ENCODE results near the gene PRCC. TPM values are rescaled to one million over a fixed set of nuclear protein-coding genes. Genes with fewer than 3 reads are reported as not detected.

The PRCC gene
- total and polyA plus RNA-seq, 2 of the 8 experiments (the other 6 are each of a cell fraction or from before 2014, with no cell fraction given) = 95.2 to 115 TPM

DNA sequence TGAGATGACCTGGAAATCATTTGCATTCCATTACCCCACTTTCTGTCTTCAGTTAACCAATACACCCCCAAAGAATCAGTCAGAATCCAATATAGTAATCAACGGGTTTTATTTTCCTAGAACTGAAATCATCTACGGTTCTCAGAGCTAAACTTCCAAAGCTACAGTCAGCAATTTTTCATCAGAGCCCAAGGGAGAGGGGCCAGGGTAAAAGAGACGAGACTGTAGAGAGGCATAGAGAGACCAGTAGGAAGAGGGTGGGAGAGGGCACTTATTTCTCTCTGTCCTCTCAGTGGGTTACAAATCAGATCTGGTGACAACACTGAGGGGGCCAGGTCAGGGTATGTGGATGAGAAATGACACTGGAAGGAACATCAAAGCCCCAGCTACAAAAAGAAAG lies 25.3 kb upstream of the PRCC start:
- no peak for TF ChIP-seq KDM4A (IDR thresholded peaks at IDR 0.05; ENCODE audit: low read depth, low read length, severe bottlenecking)
- no peak for TF ChIP-seq CREB1 (IDR thresholded peaks at IDR 0.05)
- TF ChIP-seq GABPA (IDR thresholded peaks at IDR 0.05; ENCODE audit: borderline replicate concordance, insufficient read depth, low read length) = no peak
- TF ChIP-seq CTBP2 (IDR thresholded peaks at IDR 0.05; ENCODE audit: borderline replicate concordance, insufficient read depth, insufficient read length, low read length) = no peak
- Histone ChIP-seq H3K23ac (ENCODE audit: insufficient read length) (no peak overlapping the region), H3K27ac (ENCODE audit: low read depth, low read length) (peak overlapping the region; percentile 36), H3K4me2 (ENCODE audit: insufficient read depth in 1 of 2, low read depth in 2 of 2, low read length in 2 of 2) (peak overlapping the region; percentile 67 to 68; a peak in 1 of 4 replicates), H2BK5ac (ENCODE audit: low read depth, low read length) (peak overlapping the region; percentile 81; the same call in 1 of the 2 replicates), H3K4me1 (replicated peaks in 1 of 4; ENCODE audit: control insufficient read depth in 3 of 4, insufficient read depth in 4 of 4, low read length in 3 of 4) (peaks cover 8 to 21% (median 13%) of the 10 kb centered on the region in 4 experiments), H3K36me3 (ENCODE audit: control insufficient read depth in 2 of 4, insufficient read depth in 4 of 4, low read length in 3 of 4) (peaks cover 13 to 36% (median 14%) of the 10 kb centered on the region in 4 experiments; a peak in 6 of 8 replicates), H3K9ac (replicated peaks in 1 of 4; ENCODE audit: extremely low read depth in 1 of 4, low read depth in 3 of 4, low read length in 3 of 4) (no peak overlapping the region), H3K79me1 (ENCODE audit: low read depth, low read length) (peaks cover 9% of the 10 kb centered on the region), H3K14ac (ENCODE audit: insufficient read length) (no peak overlapping the region), H2BK12ac (ENCODE audit: low read depth, low read length) (no peak overlapping the region), H3K56ac (replicated peaks; ENCODE audit: insufficient read length, low read depth, low read length) (no peak overlapping the region), H2AK5ac (ENCODE audit: low read depth, low read length) (no peak overlapping the region), H2BK20ac (ENCODE audit: low read length) (no peak overlapping the region), H3K9me3 (ENCODE audit: insufficient read depth in 2 of 2, low read depth in 1 of 2, low read length in 1 of 2) (no peaks in the 10 kb centered on the region), H3K4me3 (ENCODE audit: extremely low read depth in 1 of 4, insufficient read depth in 2 of 4, low read depth in 3 of 4, low read length in 4 of 4) (peak overlapping the region in 1 of 4 experiments; percentile 51; a peak in 2 of 8 replicates), H4K8ac (ENCODE audit: extremely low read depth, insufficient read depth, low read length) (no peak overlapping the region), H3K79me2 (ENCODE audit: control insufficient read depth in 1 of 2, insufficient read depth in 2 of 2, low read length in 2 of 2) (peaks cover 8 to 27% of the 10 kb centered on the region in 2 experiments), H3K23me2 (ENCODE audit: low read depth, low read length) (peaks cover 5% of the 10 kb centered on the region), H2AFZ (ENCODE audit: low read length) (no peak overlapping the region), H3K4ac (replicated peaks; ENCODE audit: insufficient read length, low read depth, low read length) (no peak overlapping the region), H4K91ac (replicated peaks; ENCODE audit: insufficient read length, low read length) (no peak overlapping the region), H4K5ac (ENCODE audit: insufficient read length, low read depth, low read length) (no peak overlapping the region), H3K18ac (ENCODE audit: extremely low read depth, low read length) (no peak overlapping the region), H3K27me3 (replicated peaks in 1 of 4; ENCODE audit: control insufficient read depth in 3 of 4, extremely low read depth in 1 of 4, insufficient read depth in 3 of 4, low read length in 3 of 4) (no peaks in the 10 kb centered on the region), H2BK120ac (replicated peaks; ENCODE audit: low read depth, low read length) (no peak overlapping the region), H2BK15ac (ENCODE audit: low read length) (0 out of 2 replicates have a peak overlapping the region, but pooled peaks have one; percentile 46), H4K20me1 (replicated peaks in 1 of 2; ENCODE audit: control insufficient read depth in 1 of 2, insufficient read depth in 2 of 2, low read length in 2 of 2) (peaks cover 0 to 2% of the 10 kb centered on the region in 2 experiments)
- ChIA-PET CTCF (ENCODE audit: partially characterized antibody) (interaction anchor here (1.1 to 6.6 kb wide), 6 partner anchors 10 to 117 kb away, joined by 5 to 76 read pairs (median 10); partner anchors contain the start of genes CRABP2, HDGF, INSRR and ISG20L2), POLR2A (ENCODE audit: partially characterized antibody) (interaction anchor here (0.9 to 10.7 kb wide), 9 partner anchors 9 to 66 kb away, joined by 3 to 214 read pairs (median 6); partner anchors contain the start of genes CRABP2, HDGF, ISG20L2 and METTL25B)
- FAIRE-seq = no peak
- 91% methylated on average over 3 of the region's 3 CpGs; no CpG with 5 or more reads in 1 of the 2 experiments for WGBS, 2 experiments (ENCODE audit: extremely low coverage in 1 of 2, insufficient coverage in 1 of 2, insufficient read length in 1 of 2, insufficient replicate concordance in 2 of 2, low coverage in 1 of 2, low lambda C conversion rate in 2 of 2, missing lambda C conversion rate in 1 of 2)
- DNase-seq (ENCODE audit: low read depth in 1 of 2, low spot score in 2 of 2) = no peak
